Measurements from ENCODE around the gene RHEX.

GRCh38 chr1:206112600-206113301, 59.8 kb downstream of the RHEX start:
- TF ChIP-seq SP1 (CRISPR knock-in tag; conservative IDR thresholded peaks at IDR 0.05) (no peak), JUN (CRISPR knock-in tag; IDR thresholded peaks at IDR 0.05) (no peak), JAZF1 (CRISPR knock-in tag; IDR thresholded peaks at IDR 0.05) (no peak), CTCF (IDR thresholded peaks at IDR 0.05) (no peak), ZNF232 (CRISPR knock-in tag; IDR thresholded peaks at IDR 0.05) (no peak), ZNF121 (CRISPR knock-in tag; IDR thresholded peaks at IDR 0.05) (no peak), ZNF423 (CRISPR knock-in tag; IDR thresholded peaks at IDR 0.05) (no peak), ATF2 (CRISPR knock-in tag; IDR thresholded peaks at IDR 0.05; ENCODE audit: borderline replicate concordance, low read depth) (no peak), CBFB (CRISPR knock-in tag; IDR thresholded peaks at IDR 0.05; ENCODE audit: low read depth) (no peak), MAX (CRISPR knock-in tag; IDR thresholded peaks at IDR 0.05) (no peak), NFYB (CRISPR knock-in tag; conservative IDR thresholded peaks at IDR 0.05; ENCODE audit: low read depth) (no peak), IRF2 (CRISPR knock-in tag; IDR thresholded peaks at IDR 0.05; ENCODE audit: borderline replicate concordance, low read depth) (no peak), GABPB1 (CRISPR knock-in tag; IDR thresholded peaks at IDR 0.05) (no peak)

All from WTC11 (cell line).